Measurements from ENCODE around the gene MGAT4B.

- TF ChIP-seq, protein P1, sequence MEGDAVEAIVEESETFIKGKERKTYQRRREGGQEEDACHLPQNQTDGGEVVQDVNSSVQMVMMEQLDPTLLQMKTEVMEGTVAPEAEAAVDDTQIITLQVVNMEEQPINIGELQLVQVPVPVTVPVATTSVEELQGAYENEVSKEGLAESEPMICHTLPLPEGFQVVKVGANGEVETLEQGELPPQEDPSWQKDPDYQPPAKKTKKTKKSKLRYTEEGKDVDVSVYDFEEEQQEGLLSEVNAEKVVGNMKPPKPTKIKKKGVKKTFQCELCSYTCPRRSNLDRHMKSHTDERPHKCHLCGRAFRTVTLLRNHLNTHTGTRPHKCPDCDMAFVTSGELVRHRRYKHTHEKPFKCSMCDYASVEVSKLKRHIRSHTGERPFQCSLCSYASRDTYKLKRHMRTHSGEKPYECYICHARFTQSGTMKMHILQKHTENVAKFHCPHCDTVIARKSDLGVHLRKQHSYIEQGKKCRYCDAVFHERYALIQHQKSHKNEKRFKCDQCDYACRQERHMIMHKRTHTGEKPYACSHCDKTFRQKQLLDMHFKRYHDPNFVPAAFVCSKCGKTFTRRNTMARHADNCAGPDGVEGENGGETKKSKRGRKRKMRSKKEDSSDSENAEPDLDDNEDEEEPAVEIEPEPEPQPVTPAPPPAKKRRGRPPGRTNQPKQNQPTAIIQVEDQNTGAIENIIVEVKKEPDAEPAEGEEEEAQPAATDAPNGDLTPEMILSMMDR (IDR thresholded peaks at IDR 0.05), result no peak
- TF ChIP-seq POLR2A (IDR thresholded peaks at IDR 0.05), result no peak
Observed at GRCh38 chr5:179791881-179792611, 14.6 kb downstream of the MGAT4B start.

Measured in sigmoid colon (tissue), 3 donors.